GM12891 (cell line): ENCODE results near the gene PRR15L.

Source experiments
- DNase-seq: peaks from one replicate; pipeline ENCODE4 v3.0.0; 2011; ENCODE audit warnings: low spot score; ENCODE audit not compliant: insufficient read length
- FAIRE-seq: peaks from 2 replicates; lab custom pipeline; 2011; peaks lifted over from hg19 to GRCh38; lab: Jason Lieb, UNC
- PAX5 ChIP-seq: IDR thresholded peaks from 2 replicates; pipeline ENCODE4 v1.6.1; 2011; ENCODE audit warnings: low read length, moderate library complexity, mild to moderate bottlenecking; ENCODE audit not compliant: insufficient read depth, severe bottlenecking
- POLR2A ChIP-seq: IDR thresholded peaks from 2 replicates; pipeline ENCODE4 v1.6.1; 2011; ENCODE audit warnings: low read depth, low read length, control low read depth
- POLR2AphosphoS5 ChIP-seq: IDR thresholded peaks from 2 replicates; pipeline ENCODE4 v1.6.1; 2011; ENCODE audit warnings: low read depth, low read length, control low read depth
- POU2F2 ChIP-seq: IDR thresholded peaks from 2 replicates; pipeline ENCODE4 v1.6.1; 2011; ENCODE audit warnings: low read depth, mild to moderate bottlenecking, control low read depth, low read length, moderate library complexity
- SPI1 ChIP-seq: IDR thresholded peaks from 2 replicates; pipeline ENCODE4 v1.6.1; 2011; ENCODE audit warnings: low read depth, low read length, control low read depth
- TAF1 ChIP-seq: IDR thresholded peaks from 2 replicates; pipeline ENCODE4 v1.6.1; 2011; ENCODE audit warnings: low read depth, low read length, control low read depth

PRR15L gene

GRCh38 chr17:47987240-47987835 is 29.7 kb upstream of the PRR15L start:
- FAIRE-seq (no peak), DNase-seq (no peak)
- no peak for TF ChIP-seq POLR2A
- no peak for TF ChIP-seq POU2F2
- no peak for TF ChIP-seq SPI1
- no peak for TF ChIP-seq PAX5
- no peak for TF ChIP-seq POLR2AphosphoS5

GRCh38 chr17:47986520-47986919 is 28.8 kb upstream of the PRR15L start:
- TF ChIP-seq PAX5: no peak
- no peak for TF ChIP-seq POLR2AphosphoS5
- TF ChIP-seq TAF1: no peak
- no peak for TF ChIP-seq POU2F2
- no peak for TF ChIP-seq POLR2A
- TF ChIP-seq SPI1: no peak
- FAIRE-seq (no peak), DNase-seq (no peak)

DNA sequence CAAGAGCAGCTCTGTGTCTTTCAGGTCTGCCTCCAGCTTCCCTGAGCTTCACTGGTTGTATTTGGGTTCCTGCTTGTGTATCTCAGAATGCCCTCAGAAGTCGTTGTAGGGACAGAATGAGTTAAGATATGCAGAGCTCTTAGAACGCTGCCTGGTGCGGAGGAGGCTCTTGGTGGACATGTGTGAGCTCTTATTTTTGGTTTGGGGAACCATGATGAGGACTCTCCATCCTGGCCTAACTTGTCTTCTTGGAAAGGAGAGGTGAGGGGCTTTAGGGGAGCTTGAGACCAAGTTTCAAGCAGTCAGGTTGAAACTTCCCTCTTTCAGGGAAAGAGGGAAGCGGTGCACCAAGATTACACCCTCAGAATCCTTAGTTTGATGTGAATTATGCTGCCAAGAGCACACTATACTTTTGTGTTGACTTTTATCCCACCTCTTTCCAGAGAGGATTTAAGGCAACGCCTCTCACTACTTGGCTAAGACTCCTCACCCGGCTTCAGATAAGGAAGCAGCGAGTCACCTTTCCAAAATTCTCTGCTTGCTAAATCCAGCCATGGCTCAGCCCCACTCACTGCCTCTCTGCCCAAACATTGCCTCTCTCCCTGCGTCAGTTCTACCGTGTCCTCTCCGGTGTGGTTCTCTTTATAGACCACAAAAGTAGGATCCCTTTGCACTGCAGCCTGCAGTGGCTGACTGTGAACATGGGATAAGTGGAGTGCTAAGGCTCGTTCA is 26.0 kb upstream of the PRR15L start:
- no peak for FAIRE-seq
- TF ChIP-seq SPI1: no peak
- no peak for TF ChIP-seq PAX5
- no peak for TF ChIP-seq POU2F2
- no peak for TF ChIP-seq POLR2AphosphoS5
- no peak for TF ChIP-seq TAF1
- TF ChIP-seq POLR2A: no peak
- no peak for DNase-seq

GRCh38 chr17:47982645-47983390 is 25.1 kb upstream of the PRR15L start:
- FAIRE-seq: no peak
- no peak for TF ChIP-seq TAF1
- TF ChIP-seq POLR2AphosphoS5: peak; percentile 33; the same call in 1 of the 2 replicates
- no peak for DNase-seq

DNA sequence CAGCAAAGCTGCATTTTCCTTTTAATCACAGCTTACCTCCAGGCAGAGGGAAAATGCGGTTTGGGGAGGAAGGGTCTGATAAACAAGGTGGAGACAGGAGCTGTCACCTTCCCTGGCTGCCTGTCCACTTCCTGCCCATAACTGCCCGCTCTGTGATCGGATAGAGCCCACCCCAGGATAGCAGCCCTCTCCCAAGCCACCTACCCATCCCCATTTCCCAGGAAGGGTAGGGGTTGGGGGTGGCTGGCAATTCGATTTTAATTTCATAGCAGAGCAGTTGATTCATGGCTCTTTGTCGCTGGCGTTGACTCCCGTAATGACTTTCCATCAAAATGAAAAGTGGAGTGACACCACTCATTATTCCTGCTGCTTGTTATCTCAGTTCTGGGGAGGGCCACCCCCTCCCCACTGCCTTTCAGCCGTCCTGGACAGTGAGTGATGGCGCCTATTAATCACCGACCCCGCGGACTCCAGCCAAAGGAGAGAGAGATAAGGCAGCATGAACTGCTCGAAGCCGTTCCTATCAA is 24.5 kb upstream of the PRR15L start:
- FAIRE-seq (no peak), DNase-seq (no peak)
- no peak for TF ChIP-seq TAF1
- no peak for TF ChIP-seq PAX5
- no peak for TF ChIP-seq POLR2AphosphoS5
- no peak for TF ChIP-seq POLR2A
- no peak for TF ChIP-seq SPI1
- TF ChIP-seq POU2F2: no peak

DNA sequence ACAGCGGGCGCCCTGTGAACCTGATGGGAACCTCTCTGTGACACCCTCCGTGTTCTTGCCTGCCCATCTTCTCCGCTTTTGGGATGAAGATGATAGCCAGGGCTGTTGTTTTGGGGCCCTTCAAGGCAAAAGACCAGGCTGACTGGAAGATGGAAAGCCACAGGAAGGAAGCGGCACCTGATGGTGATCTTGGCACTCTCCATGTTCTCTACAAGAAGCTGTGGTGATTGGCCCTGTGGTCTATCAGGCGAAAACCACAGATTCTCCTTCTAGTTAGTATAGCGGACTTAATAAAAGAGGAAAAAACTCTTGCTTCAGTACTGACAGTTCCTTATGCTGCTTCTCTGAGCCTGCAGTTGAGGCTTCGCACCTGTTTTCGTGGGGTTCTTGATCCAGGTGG is 23.8 kb upstream of the PRR15L start:
- FAIRE-seq (no peak), DNase-seq (no peak)
- TF ChIP-seq SPI1 (no peak), PAX5 (no peak), POLR2A (no peak), POLR2AphosphoS5 (no peak), POU2F2 (no peak), TAF1 (no peak)

DNA sequence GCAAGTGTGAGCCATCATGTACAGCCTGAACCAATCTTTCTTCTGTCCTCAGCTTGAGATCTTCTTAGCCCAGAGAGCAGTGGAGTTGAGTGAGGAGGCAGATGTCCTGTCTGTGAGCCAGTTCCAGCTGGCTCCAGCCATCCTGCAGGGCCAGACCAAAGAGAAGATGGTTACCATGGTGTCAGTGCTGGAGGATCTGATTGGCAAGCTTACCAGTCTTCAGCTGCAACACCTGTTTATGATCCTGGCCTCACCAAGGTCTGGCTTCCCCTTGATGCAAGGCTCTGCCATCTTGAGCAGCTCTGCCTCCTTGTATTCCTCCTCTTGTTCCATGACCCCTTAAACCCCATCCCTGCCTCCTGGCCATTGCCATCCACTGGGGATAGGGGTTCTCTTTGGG is 22.9 kb upstream of the PRR15L start:
- TF ChIP-seq PAX5: no peak
- TF ChIP-seq POU2F2: no peak
- TF ChIP-seq TAF1: no peak
- TF ChIP-seq POLR2AphosphoS5: no peak
- TF ChIP-seq SPI1: no peak
- no peak for TF ChIP-seq POLR2A
- FAIRE-seq (no peak), DNase-seq (no peak)

DNA sequence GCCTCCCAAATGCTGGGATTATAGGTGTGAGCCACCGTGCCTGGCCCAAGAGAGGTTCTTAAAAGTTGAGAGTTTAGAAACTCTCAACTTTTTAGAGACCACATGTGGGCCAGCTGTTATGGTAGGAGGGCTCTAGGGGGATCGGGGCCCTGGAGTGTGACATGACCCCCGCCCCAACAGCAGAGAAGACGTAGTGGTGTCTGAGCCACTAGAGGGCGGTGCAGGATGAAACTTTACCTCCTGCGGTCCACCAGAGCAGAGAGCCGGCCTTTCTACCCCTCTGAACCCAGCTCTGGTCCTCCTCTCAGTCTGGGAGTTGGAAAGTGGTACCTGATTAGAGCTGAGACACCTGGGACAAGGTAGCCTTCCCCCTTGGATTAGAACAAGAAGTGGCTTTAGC is 20.6 kb upstream of the PRR15L start:
- DNase-seq: peak; percentile 78
- FAIRE-seq: peak; percentile 16
- TF ChIP-seq PAX5: no peak
- no peak for TF ChIP-seq TAF1
- no peak for TF ChIP-seq SPI1
- no peak for TF ChIP-seq POLR2A
- TF ChIP-seq POU2F2: no peak
- no peak for TF ChIP-seq POLR2AphosphoS5

- FAIRE-seq (no peak), DNase-seq (no peak)
- TF ChIP-seq TAF1: no peak
- TF ChIP-seq PAX5: no peak
Observed at GRCh38 chr17:47975823-47976205, 18.1 kb upstream of the PRR15L start.
